Measurements from ENCODE around the gene RGL2.
"Not testable (repeated sequence)": the region's sequence is repeated elsewhere in the genome, so short reads cannot be mapped to it uniquely, and the experiment has no call there.

RGL2 gene

GRCh38 chr6:33292996-33293682 is 5.6 kb downstream of the RGL2 start:
- no peak for FAIRE-seq

GRCh38 chr6:33290459-33290858 is 8.3 kb downstream of the RGL2 start:
- no peak for FAIRE-seq

- no peak for FAIRE-seq
Observed at GRCh38 chr6:33289784-33290315, 8.9 kb downstream of the RGL2 start.

GRCh38 chr6:33288921-33289783 is 9.6 kb downstream of the RGL2 start, which contains the start of the genes PFDN6 and WDR46:
Gene PFDN6 (plus strand): TSS chr6:33289601. CDS start chr6:33289857, 256 bp downstream.
Gene WDR46 (minus strand): TSS chr6:33289239. CDS start chr6:33289170, 69 bp downstream.
- peak; percentile 42 for FAIRE-seq

- FAIRE-seq, result no peak
Observed at GRCh38 chr6:33288141-33288920, 10.4 kb downstream of the RGL2 start.

GRCh38 chr6:33286946-33287914 is 11.5 kb downstream of the RGL2 start:
- FAIRE-seq, result no peak

GRCh38 chr6:33285214-33285613 is 13.5 kb downstream of the RGL2 start:
- not testable (repeated sequence) for FAIRE-seq

GRCh38 chr6:33280539-33280938 is 18.2 kb downstream of the RGL2 start:
- FAIRE-seq, result no peak

GRCh38 chr6:33279971-33280511 is 18.7 kb downstream of the RGL2 start:
- peak; percentile 15 for FAIRE-seq

- FAIRE-seq, result no peak
Observed at GRCh38 chr6:33279257-33279695, 19.5 kb downstream of the RGL2 start.

GRCh38 chr6:33278810-33279209 is 19.9 kb downstream of the RGL2 start:
- no peak for FAIRE-seq

GRCh38 chr6:33278392-33278741 is 20.4 kb downstream of the RGL2 start:
- FAIRE-seq, result no peak

- no peak for FAIRE-seq
Observed at GRCh38 chr6:33277663-33278391, 20.9 kb downstream of the RGL2 start.

GRCh38 chr6:33276864-33277662 is 21.7 kb downstream of the RGL2 start, which contains the start of gene B3GALT4:
Gene B3GALT4 (plus strand): TSS chr6:33277123. CDS start chr6:33277420, 297 bp downstream.
- FAIRE-seq, result peak; percentile 94

- FAIRE-seq, result peak; percentile 95
Observed at GRCh38 chr6:33276581-33276863, 22.2 kb downstream of the RGL2 start.

- FAIRE-seq, result not testable (repeated sequence)
Observed at GRCh38 chr6:33275795-33276580, 22.8 kb downstream of the RGL2 start.

GRCh38 chr6:33273924-33274902 is 24.5 kb downstream of the RGL2 start:
- FAIRE-seq, result no peak

All from G401.6 (cell line).